Measurements from ENCODE around the gene SLC12A7. TPM values are rescaled to one million over a fixed set of nuclear protein-coding genes. Genes with fewer than 3 reads are reported as not detected.

The SLC12A7 gene
- total and polyA plus RNA-seq, 2 of the 13 experiments (the other 11 are each of a cell fraction or from before 2014, with no cell fraction given), result 14.0 to 18.5 TPM

DNA sequence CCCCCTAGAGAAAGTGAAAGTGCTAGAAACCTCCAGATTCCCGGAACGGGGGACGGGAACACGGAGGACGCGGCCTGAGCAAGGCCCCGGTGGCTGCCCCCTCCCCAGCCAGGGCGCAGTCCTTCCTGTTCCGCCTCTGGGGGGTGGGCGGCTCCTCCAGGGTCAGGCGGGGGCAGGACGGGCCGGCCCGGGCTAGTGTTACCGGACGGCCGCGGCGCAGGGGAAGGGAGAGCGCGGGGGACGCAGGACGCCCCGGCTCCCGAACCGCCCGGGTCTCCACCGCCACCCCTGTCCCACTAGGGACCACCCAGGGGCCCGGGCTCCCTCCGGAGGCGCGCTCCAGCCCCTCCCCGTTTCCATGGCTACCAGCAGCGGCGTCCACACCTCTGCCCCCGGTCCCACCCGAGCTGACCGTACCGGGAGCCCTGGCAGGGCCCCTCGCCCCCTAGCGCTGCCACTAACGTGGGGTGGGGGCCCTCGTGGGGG lies 579 bp downstream of the SLC12A7 start (continued):
- TF ChIP-seq, protein P1, sequence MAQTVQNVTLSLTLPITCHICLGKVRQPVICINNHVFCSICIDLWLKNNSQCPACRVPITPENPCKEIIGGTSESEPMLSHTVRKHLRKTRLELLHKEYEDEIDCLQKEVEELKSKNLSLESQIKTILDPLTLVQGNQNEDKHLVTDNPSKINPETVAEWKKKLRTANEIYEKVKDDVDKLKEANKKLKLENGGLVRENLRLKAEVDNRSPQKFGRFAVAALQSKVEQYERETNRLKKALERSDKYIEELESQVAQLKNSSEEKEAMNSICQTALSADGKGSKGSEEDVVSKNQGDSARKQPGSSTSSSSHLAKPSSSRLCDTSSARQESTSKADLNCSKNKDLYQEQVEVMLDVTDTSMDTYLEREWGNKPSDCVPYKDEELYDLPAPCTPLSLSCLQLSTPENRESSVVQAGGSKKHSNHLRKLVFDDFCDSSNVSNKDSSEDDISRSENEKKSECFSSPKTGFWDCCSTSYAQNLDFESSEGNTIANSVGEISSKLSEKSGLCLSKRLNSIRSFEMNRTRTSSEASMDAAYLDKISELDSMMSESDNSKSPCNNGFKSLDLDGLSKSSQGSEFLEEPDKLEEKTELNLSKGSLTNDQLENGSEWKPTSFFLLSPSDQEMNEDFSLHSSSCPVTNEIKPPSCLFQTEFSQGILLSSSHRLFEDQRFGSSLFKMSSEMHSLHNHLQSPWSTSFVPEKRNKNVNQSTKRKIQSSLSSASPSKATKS (CRISPR knock-in tag; IDR thresholded peaks at IDR 0.05), result no peak
- TF ChIP-seq ZNF44 (CRISPR knock-in tag; IDR thresholded peaks at IDR 0.05) (no peak), RFX1 (IDR thresholded peaks at IDR 0.05) (peak; percentile 53), SP1 (IDR thresholded peaks at IDR 0.05) (no peak), SP1 (CRISPR knock-in tag; IDR thresholded peaks at IDR 0.05) (no peak), RFX3 (CRISPR knock-in tag; IDR thresholded peaks at IDR 0.05) (peak; percentile 73), LCORL (IDR thresholded peaks at IDR 0.05) (no peak), LCORL (CRISPR knock-in tag; IDR thresholded peaks at IDR 0.05) (no peak), ZNF772 (CRISPR knock-in tag; IDR thresholded peaks at IDR 0.05) (no peak), ZNF264 (CRISPR knock-in tag; IDR thresholded peaks at IDR 0.05) (no peak), SAP130 (CRISPR knock-in tag; IDR thresholded peaks at IDR 0.05; ENCODE audit: low read depth) (peak; percentile 61; the same call in 1 of the 2 replicates), ZNF83 (CRISPR knock-in tag; IDR thresholded peaks at IDR 0.05; ENCODE audit: borderline replicate concordance) (no peak), BCL6 (CRISPR knock-in tag; IDR thresholded peaks at IDR 0.05) (no peak)
- TF ChIP-seq, protein P2, sequence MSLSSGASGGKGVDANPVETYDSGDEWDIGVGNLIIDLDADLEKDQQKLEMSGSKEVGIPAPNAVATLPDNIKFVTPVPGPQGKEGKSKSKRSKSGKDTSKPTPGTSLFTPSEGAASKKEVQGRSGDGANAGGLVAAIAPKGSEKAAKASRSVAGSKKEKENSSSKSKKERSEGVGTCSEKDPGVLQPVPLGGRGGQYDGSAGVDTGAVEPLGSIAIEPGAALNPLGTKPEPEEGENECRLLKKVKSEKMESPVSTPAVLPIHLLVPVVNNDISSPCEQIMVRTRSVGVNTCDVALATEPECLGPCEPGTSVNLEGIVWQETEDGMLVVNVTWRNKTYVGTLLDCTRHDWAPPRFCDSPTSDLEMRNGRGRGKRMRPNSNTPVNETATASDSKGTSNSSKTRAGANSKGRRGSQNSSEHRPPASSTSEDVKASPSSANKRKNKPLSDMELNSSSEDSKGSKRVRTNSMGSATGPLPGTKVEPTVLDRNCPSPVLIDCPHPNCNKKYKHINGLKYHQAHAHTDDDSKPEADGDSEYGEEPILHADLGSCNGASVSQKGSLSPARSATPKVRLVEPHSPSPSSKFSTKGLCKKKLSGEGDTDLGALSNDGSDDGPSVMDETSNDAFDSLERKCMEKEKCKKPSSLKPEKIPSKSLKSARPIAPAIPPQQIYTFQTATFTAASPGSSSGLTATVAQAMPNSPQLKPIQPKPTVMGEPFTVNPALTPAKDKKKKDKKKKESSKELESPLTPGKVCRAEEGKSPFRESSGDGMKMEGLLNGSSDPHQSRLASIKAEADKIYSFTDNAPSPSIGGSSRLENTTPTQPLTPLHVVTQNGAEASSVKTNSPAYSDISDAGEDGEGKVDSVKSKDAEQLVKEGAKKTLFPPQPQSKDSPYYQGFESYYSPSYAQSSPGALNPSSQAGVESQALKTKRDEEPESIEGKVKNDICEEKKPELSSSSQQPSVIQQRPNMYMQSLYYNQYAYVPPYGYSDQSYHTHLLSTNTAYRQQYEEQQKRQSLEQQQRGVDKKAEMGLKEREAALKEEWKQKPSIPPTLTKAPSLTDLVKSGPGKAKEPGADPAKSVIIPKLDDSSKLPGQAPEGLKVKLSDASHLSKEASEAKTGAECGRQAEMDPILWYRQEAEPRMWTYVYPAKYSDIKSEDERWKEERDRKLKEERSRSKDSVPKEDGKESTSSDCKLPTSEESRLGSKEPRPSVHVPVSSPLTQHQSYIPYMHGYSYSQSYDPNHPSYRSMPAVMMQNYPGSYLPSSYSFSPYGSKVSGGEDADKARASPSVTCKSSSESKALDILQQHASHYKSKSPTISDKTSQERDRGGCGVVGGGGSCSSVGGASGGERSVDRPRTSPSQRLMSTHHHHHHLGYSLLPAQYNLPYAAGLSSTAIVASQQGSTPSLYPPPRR (CRISPR knock-in tag; IDR thresholded peaks at IDR 0.05; ENCODE audit: borderline replicate concordance), result no peak
- TF ChIP-seq, protein P3, sequence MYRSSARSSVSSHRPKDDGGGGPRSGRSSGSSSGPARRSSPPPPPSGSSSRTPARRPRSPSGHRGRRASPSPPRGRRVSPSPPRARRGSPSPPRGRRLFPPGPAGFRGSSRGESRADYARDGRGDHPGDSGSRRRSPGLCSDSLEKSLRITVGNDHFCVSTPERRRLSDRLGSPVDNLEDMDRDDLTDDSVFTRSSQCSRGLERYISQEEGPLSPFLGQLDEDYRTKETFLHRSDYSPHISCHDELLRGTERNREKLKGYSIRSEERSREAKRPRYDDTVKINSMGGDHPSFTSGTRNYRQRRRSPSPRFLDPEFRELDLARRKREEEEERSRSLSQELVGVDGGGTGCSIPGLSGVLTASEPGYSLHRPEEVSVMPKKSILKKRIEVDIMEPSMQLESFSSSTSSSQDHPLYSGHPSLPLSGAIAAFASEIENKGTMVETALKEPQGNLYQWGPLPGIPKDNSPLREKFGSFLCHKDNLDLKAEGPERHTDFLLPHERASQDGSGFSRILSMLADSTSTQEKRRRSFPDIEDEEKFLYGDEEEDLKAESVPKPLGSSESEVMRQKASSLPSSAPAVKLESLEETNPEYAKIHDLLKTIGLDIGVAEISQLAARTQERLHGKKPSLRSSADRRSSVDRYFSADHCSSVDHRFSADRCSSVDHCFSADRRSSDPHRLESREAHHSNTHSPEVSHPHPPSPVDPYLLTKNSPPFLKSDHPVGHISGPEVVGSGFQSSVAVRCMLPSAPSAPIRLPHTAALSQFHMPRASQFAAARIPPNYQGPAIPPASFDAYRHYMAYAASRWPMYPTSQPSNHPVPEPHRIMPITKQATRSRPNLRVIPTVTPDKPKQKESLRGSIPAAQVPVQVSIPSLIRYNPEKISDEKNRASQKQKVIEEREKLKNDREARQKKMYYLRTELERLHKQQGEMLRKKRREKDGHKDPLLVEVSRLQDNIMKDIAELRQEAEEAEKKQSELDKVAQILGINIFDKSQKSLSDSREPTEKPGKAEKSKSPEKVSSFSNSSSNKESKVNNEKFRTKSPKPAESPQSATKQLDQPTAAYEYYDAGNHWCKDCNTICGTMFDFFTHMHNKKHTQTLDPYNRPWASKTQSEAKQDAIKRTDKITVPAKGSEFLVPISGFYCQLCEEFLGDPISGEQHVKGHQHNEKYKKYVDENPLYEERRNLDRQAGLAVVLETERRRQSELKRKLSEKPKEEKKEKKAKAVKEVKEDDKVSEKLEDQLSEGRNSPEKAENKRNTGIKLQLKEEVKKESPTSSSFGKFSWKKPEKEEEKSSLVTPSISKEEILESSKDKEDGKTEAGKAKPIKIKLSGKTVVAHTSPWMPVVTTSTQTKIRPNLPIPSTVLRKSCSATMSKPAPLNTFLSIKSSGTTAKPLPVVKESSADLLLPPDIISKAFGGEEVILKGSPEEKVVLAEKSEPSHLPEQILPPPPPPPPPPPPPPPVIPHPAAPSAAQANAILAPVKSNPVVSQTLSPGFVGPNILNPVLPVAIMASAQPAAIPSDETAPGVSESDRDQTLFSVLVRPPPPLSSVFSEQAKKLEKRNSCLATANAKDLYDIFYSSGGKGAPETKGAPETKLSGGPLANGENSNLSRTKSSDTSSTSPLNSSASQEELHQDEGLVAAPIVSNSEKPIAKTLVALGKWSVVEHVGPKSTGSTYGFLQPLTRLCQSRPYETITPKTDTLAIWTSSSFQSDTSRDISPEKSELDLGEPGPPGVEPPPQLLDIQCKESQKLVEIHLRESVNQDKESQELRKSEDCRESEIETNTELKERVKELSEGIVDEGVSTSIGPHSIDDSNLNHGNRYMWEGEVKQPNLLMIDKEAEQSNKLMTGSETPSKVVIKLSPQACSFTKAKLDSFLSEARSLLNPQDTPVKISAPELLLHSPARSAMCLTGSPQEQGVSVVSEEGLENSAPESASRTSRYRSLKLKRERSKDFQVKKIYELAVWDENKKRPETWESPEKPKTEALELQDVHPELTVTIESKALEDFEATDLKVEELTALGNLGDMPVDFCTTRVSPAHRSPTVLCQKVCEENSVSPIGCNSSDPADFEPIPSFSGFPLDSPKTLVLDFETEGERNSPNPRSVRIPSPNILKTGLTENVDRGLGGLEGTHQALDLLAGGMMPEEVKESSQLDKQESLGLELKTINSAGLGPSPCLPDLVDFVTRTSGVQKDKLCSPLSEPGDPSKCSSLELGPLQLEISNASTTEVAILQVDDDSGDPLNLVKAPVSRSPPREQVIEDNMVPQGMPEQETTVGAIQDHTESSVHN (CRISPR knock-in tag; IDR thresholded peaks at IDR 0.05), result no peak
